CD8-positive, alpha-beta memory T cell (primary cell): ENCODE measurements around the gene ABHD16B. TPM values are rescaled to one million over a fixed set of nuclear protein-coding genes. Genes with fewer than 3 reads are reported as not detected.

ENCODE experiments used
- CTCF ChIA-PET: fragments of 350-600 bp; sonication (Branson Sonifier 250); formaldehyde crosslinking; loops from one replicate; lab custom pipeline; 2021; ENCODE audit warnings: antibody characterized with exemption; lab: Charles Lee
- POLR2A ChIA-PET: fragments of 350-600 bp; sonication (Branson Sonifier 250); formaldehyde crosslinking; loops from one replicate; lab custom pipeline; 2021; ENCODE audit warnings: antibody characterized with exemption; lab: Charles Lee
- DNase-seq, 5 donors: peaks; one replicate each; pipeline versions ENCODE4 v3.0.0 to v3.0.0-alpha.2; 2020 to 2022; ENCODE audit warnings: mixed read lengths in 1 of 5
- H3K27ac ChIP-seq: one replicate; pipeline ENCODE4 v1.7.0; 2013; ENCODE audit warnings: low read depth, mild to moderate bottlenecking, low read length, moderate library complexity
- H3K27me3 ChIP-seq: 2 replicates; pipeline ENCODE4 v1.7.0; 2013; ENCODE audit warnings: low read length, mild to moderate bottlenecking; ENCODE audit not compliant: insufficient read depth, poor library complexity, severe bottlenecking
- H3K36me3 ChIP-seq: 2 replicates; pipeline ENCODE4 v1.7.0; 2013; ENCODE audit warnings: mild to moderate bottlenecking, low read length, moderate library complexity; ENCODE audit not compliant: insufficient read depth
- H3K4me1 ChIP-seq: 2 replicates; pipeline ENCODE4 v1.7.0; 2013; ENCODE audit warnings: mild to moderate bottlenecking, low read length, moderate library complexity; ENCODE audit not compliant: insufficient read depth
- H3K4me3 ChIP-seq: 2 replicates; pipeline ENCODE4 v1.7.0; 2013; ENCODE audit warnings: mild to moderate bottlenecking, low read length
- H3K9me3 ChIP-seq: 2 replicates; pipeline ENCODE4 v1.7.0; 2013; ENCODE audit warnings: mild to moderate bottlenecking, low read length
- H3K27ac Mint-ChIP-seq, 8 donors: one replicate each; pipeline ENCODE4 v1.8.0; 2020 to 2021; ENCODE audit warnings: mixed read lengths in 8 of 8, mild to moderate bottlenecking in 6 of 8, inconsistent platforms in 3 of 8, moderate library complexity in 3 of 8
- H3K27me3 Mint-ChIP-seq, 2 donors: one replicate each; pipeline ENCODE4 v1.8.0; 2020 to 2021; ENCODE audit warnings: mixed read lengths in 2 of 2, mild to moderate bottlenecking in 1 of 2, moderate library complexity in 1 of 2
- H3K36me3 Mint-ChIP-seq, 3 donors: one replicate each; pipeline ENCODE4 v1.8.0; 2020 to 2021; ENCODE audit warnings: mixed read lengths in 3 of 3, inconsistent platforms in 1 of 3, mild to moderate bottlenecking in 1 of 3
- H3K4me1 Mint-ChIP-seq, 3 donors: one replicate each; pipeline ENCODE4 v1.8.0; 2020 to 2021; ENCODE audit warnings: mixed read lengths in 3 of 3, inconsistent platforms in 1 of 3, mild to moderate bottlenecking in 1 of 3
- H3K4me3 Mint-ChIP-seq, 7 donors: one replicate each; pipeline ENCODE4 v1.8.0; 2020 to 2021; ENCODE audit warnings: mixed read lengths in 7 of 7, mild to moderate bottlenecking in 6 of 7, moderate library complexity in 4 of 7, inconsistent platforms in 2 of 7
- H3K9me3 Mint-ChIP-seq, 5 donors: one replicate each; pipeline ENCODE4 v1.8.0; 2020 to 2022; ENCODE audit warnings: mixed read lengths in 5 of 5, mild to moderate bottlenecking in 3 of 5, moderate library complexity in 2 of 5, inconsistent platforms in 1 of 5
- polyA plus RNA-seq: library from polyadenylated mRNA; unstranded; fragments of 300-500 nt; fragmentation: Illumina TruSeq; gene quantifications from one replicate; pipeline ENCODE4 v1.2.3, GENCODE V29; 2021
- total RNA-seq, 2 experiments: library from RNA; stranded (reverse); gene quantifications; one replicate each; pipeline ENCODE4 v1.2.3, GENCODE V29; 2021

ABHD16B gene
- total and polyA plus RNA-seq, 3 experiments from 2014 or later: not detected

- no peak for DNase-seq
- no peaks in the 10 kb centered on the region for H3K9me3 ChIP-seq
- peaks cover 77% of the 10 kb centered on the region for H3K4me1 ChIP-seq
- POLR2A ChIA-PET: no interaction called here
- Mint-ChIP-seq H3K9me3 (no peaks in the 10 kb centered on the region), H3K27me3 (no peaks in the 10 kb centered on the region), H3K4me3 (peak overlapping the region in 1 of 7 donors; percentile 27), H3K36me3 (peaks cover 0 to 44% (median 0%) of the 10 kb centered on the region in 3 donors), H3K4me1 (peaks cover 58 to 83% (median 75%) of the 10 kb centered on the region in 3 donors), H3K27ac (peak overlapping the region in 4 of 8 donors; percentile 31 to 75 (median 48))
- H3K36me3 ChIP-seq: peaks cover 5% of the 10 kb centered on the region
- H3K4me3 ChIP-seq: no peak overlapping the region
- CTCF ChIA-PET: no interaction called here
- no peak overlapping the region for H3K27ac ChIP-seq
- no peaks in the 10 kb centered on the region for H3K27me3 ChIP-seq
Observed at GRCh38 chr20:63900413-63900812, 39.1 kb downstream of the ABHD16B start.

DNA sequence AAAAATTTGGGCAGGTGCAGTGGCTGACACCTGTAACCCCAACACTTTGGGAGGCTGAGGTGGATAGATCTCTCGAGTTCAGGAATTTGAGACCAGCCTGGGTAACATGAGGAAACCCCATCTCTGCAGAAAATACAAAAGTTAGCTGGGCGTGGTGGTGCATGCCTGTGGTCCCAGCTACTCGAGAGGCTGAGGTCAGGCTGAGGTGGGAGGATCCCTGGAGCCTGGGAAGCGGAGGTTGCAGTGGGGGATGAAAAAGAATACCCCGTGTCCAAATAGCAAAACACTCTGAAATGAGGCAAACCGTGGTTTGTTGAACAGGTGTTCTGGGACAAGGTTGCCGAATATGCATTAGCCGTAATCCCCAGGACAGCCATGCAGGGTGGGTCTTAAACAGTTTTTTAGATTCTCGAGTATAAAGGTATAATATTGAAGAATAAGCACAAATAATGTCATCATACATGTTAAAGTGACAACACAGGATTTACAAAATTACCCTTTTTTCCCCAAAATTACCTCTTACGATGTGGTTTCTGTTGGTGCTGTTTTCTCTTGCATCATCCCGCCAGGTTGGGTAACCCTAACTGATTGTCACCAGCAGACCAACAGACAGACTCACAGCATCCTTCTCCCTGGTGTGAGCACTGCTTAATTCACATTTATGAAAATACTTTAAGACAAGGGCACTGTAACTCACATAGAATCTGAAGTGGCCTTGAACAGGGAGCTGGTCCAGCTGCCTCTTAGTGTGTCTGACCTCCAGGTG is 42.7 kb downstream of the ABHD16B start:
- Histone ChIP-seq H3K27ac (no peak overlapping the region), H3K36me3 (peaks cover 10% of the 10 kb centered on the region), H3K27me3 (no peaks in the 10 kb centered on the region), H3K4me1 (peaks cover 48% of the 10 kb centered on the region), H3K4me3 (no peak overlapping the region), H3K9me3 (no peaks in the 10 kb centered on the region)
- H3K27me3 Mint-ChIP-seq: no peaks in the 10 kb centered on the region
- no peaks in the 10 kb centered on the region for H3K9me3 Mint-ChIP-seq
- H3K27ac Mint-ChIP-seq: peak overlapping the region in 7 of 8 donors; percentile 68 to 95 (median 89)
- DNase-seq: no peak
- H3K36me3 Mint-ChIP-seq: peaks cover 0 to 25% (median 0%) of the 10 kb centered on the region in 3 donors
- ChIA-PET POLR2A (no interaction called here), CTCF (no interaction called here)
- peak overlapping the region in 4 of 7 donors; percentile 22 to 62 (median 44) for H3K4me3 Mint-ChIP-seq
- peaks cover 41 to 63% (median 53%) of the 10 kb centered on the region in 3 donors for H3K4me1 Mint-ChIP-seq

DNA sequence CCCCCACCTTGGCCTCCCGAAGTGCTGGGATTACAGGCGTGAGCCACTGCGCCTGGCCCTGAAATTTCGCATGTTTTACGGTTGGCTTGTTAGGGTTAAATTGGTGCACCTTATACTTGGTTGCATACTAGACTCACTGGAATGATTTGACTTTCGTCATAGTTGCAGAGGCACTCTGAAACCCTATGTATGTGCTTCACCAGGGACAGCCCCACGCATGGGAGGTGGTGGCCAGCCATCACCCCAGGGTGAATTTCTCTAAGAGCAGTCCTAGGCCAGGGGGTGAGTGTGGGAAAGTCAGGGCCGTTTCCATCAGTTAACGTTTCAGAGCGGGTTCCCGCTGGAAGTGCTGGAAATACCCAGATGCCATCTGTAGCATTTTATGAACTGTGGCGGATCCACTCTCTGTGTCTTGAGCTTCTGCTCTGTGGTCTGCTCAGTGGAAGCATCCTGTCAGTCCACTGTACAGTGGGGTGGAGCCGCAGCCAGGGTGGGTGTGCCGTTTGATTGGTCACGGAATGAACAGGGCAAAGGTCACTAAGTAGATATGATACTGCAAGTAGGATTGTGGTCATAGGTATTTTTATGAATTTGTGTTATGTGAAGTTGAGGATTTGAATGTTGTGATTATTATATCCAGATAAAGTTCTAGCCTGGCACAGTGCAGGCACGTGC is 46.8 kb downstream of the ABHD16B start:
- Mint-ChIP-seq H3K36me3 (peaks cover 0 to 21% (median 3%) of the 10 kb centered on the region in 3 donors), H3K9me3 (no peaks in the 10 kb centered on the region), H3K4me3 (no peak overlapping the region), H3K27ac (peak overlapping the region in 2 of 8 donors; percentile 61 to 72), H3K27me3 (no peaks in the 10 kb centered on the region), H3K4me1 (peaks cover 43 to 65% (median 51%) of the 10 kb centered on the region in 3 donors)
- POLR2A ChIA-PET: no interaction called here
- CTCF ChIA-PET: interaction anchor here (1.7 kb wide), 1 partner anchor 66 kb away, joined by 6 read pairs; no protein-coding TSS in a partner anchor
- H3K36me3 ChIP-seq: peaks cover 5% of the 10 kb centered on the region
- H3K27ac ChIP-seq: no peak overlapping the region
- no peaks in the 10 kb centered on the region for H3K27me3 ChIP-seq
- no peak for DNase-seq
- H3K9me3 ChIP-seq: no peaks in the 10 kb centered on the region
- H3K4me3 ChIP-seq: no peak overlapping the region
- peaks cover 31% of the 10 kb centered on the region for H3K4me1 ChIP-seq

DNA sequence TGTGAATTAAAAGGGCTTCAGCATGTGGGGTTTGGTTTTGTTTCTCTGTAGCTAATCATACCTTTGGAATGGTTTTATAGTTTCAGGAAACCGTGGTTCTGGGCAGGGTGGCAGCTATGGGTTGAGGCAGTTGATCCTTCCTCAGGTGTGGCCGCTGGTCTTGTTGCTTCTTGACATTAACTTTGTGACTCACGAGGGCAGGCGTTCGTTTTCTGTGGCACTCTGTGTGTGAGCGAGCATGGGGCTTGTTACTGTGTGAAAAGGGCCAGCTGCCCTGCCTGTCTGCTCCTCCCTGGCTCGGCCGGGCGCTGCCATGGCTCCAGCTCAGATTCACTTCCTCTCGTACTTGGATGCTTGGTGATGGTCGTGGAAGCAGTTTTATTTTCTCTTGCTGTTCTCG is 49.9 kb downstream of the ABHD16B start:
- Mint-ChIP-seq H3K36me3 (peaks cover 3 to 27% (median 8%) of the 10 kb centered on the region in 3 donors), H3K27ac (peak overlapping the region in 5 of 8 donors; percentile 10 to 66 (median 63)), H3K27me3 (no peaks in the 10 kb centered on the region), H3K4me1 (peaks cover 34 to 53% (median 46%) of the 10 kb centered on the region in 3 donors), H3K9me3 (peaks cover under 1 to 2% (median 2%) of the 10 kb centered on the region in 5 donors), H3K4me3 (peak overlapping the region in 4 of 7 donors; percentile 29 to 40 (median 33))
- H3K27me3 ChIP-seq: no peaks in the 10 kb centered on the region
- H3K36me3 ChIP-seq: peaks cover 5% of the 10 kb centered on the region
- POLR2A ChIA-PET: no interaction called here
- peaks cover 16% of the 10 kb centered on the region for H3K4me1 ChIP-seq
- no peak overlapping the region for H3K27ac ChIP-seq
- no peak overlapping the region for H3K4me3 ChIP-seq
- H3K9me3 ChIP-seq: no peaks in the 10 kb centered on the region
- CTCF ChIA-PET: interaction anchor here (0.9 kb wide), 2 partner anchors 9 to 62 kb away, joined by 3 read pairs; no protein-coding TSS in a partner anchor
- no peak for DNase-seq

Other genes with a start within 250 kb of the ABHD16B start
- 10 to 100 TPM; 14.3 to 15.5 TPM for gene GMEB2, start 234.4 kb upstream of the ABHD16B start, total RNA-seq
- gene GMEB2, start 234.4 kb upstream of the ABHD16B start, polyA plus RNA-seq: 14.8 TPM
- 10 to 100 TPM; 21.0 to 21.6 TPM for gene STMN3, start 208.1 kb upstream of the ABHD16B start, total RNA-seq
- gene STMN3, start 208.1 kb upstream of the ABHD16B start, polyA plus RNA-seq: 24.7 TPM
- gene RTEL1, start 203.2 kb upstream of the ABHD16B start, total RNA-seq: 10 to 100 TPM; 52.3 to 54.5 TPM
- 5.7 TPM for gene RTEL1, start 203.2 kb upstream of the ABHD16B start, polyA plus RNA-seq
- not detected for gene TNFRSF6B, start 164.8 kb upstream of the ABHD16B start, total RNA-seq
- 0.22 TPM for gene TNFRSF6B, start 164.8 kb upstream of the ABHD16B start, polyA plus RNA-seq
- 10 to 100 TPM; 63.7 to 72.8 TPM for gene ARFRP1, start 153.5 kb upstream of the ABHD16B start, total RNA-seq
- 73.9 TPM for gene ARFRP1, start 153.5 kb upstream of the ABHD16B start, polyA plus RNA-seq
- 10 to 100 TPM; 29.7 to 29.9 TPM for gene ZGPAT, start 153.5 kb upstream of the ABHD16B start, total RNA-seq
- gene ZGPAT, start 153.5 kb upstream of the ABHD16B start, polyA plus RNA-seq: 77.5 TPM
- 10 to 100 TPM; 18.4 to 19.6 TPM for gene LIME1, start 124.8 kb upstream of the ABHD16B start, total RNA-seq
- 366 TPM for gene LIME1, start 124.8 kb upstream of the ABHD16B start, polyA plus RNA-seq
- gene SLC2A4RG, start 121.7 kb upstream of the ABHD16B start, total RNA-seq: 10 to 100 TPM; 37.5 to 40.6 TPM
- 7.8 TPM for gene SLC2A4RG, start 121.7 kb upstream of the ABHD16B start, polyA plus RNA-seq
- gene ZBTB46, start 30.2 kb upstream of the ABHD16B start, total RNA-seq: under 1 TPM; 0.31 to 0.39 TPM
- gene ZBTB46, start 30.2 kb upstream of the ABHD16B start, polyA plus RNA-seq: 0.08 TPM
- 10 to 100 TPM; 60.0 to 64.4 TPM for gene TPD52L2, start 3.8 kb downstream of the ABHD16B start, total RNA-seq
- 72.1 TPM for gene TPD52L2, start 3.8 kb downstream of the ABHD16B start, polyA plus RNA-seq
- 10 to 100 TPM; 38.9 to 40.9 TPM for gene DNAJC5, start 33.6 kb downstream of the ABHD16B start, total RNA-seq
- gene DNAJC5, start 33.6 kb downstream of the ABHD16B start, polyA plus RNA-seq: 8.3 TPM
- 10 to 100 TPM; 35.7 to 36.2 TPM for gene UCKL1, start 94.9 kb downstream of the ABHD16B start, total RNA-seq
- 34.5 TPM for gene UCKL1, start 94.9 kb downstream of the ABHD16B start, polyA plus RNA-seq
- 10 to 100 TPM; 11.5 to 12.1 TPM for gene ZNF512B, start 108.4 kb downstream of the ABHD16B start, total RNA-seq
- 1.0 TPM for gene ZNF512B, start 108.4 kb downstream of the ABHD16B start, polyA plus RNA-seq
- 10 to 100 TPM; 19.3 to 24.5 TPM for gene SAMD10, start 118.1 kb downstream of the ABHD16B start, total RNA-seq
- 15.6 TPM for gene SAMD10, start 118.1 kb downstream of the ABHD16B start, polyA plus RNA-seq
- 10 to 100 TPM; 76.2 to 78.3 TPM for gene PRPF6, start 119.6 kb downstream of the ABHD16B start, total RNA-seq
- gene PRPF6, start 119.6 kb downstream of the ABHD16B start, polyA plus RNA-seq: 97.1 TPM
- 1 to 10 TPM; 2.4 to 2.7 TPM for gene C20orf204, start 174.7 kb downstream of the ABHD16B start, total RNA-seq
- gene C20orf204, start 174.7 kb downstream of the ABHD16B start, polyA plus RNA-seq: 0.40 TPM
- gene SOX18, start 188.1 kb downstream of the ABHD16B start, total RNA-seq: not detected
- gene SOX18, start 188.1 kb downstream of the ABHD16B start, polyA plus RNA-seq: not detected
- 10 to 100 TPM; 24.2 to 24.5 TPM for gene TCEA2, start 201.7 kb downstream of the ABHD16B start, total RNA-seq
- gene TCEA2, start 201.7 kb downstream of the ABHD16B start, polyA plus RNA-seq: 30.9 TPM
- 10 to 100 TPM; 35.3 to 36.9 TPM for gene RGS19, start 218.0 kb downstream of the ABHD16B start, total RNA-seq
- 120 TPM for gene RGS19, start 218.0 kb downstream of the ABHD16B start, polyA plus RNA-seq
- under 1 TPM; 0.38 to 0.44 TPM for gene OPRL1, start 218.6 kb downstream of the ABHD16B start, total RNA-seq
- 0.49 TPM for gene OPRL1, start 218.6 kb downstream of the ABHD16B start, polyA plus RNA-seq
- gene LKAAEAR1, start 222.9 kb downstream of the ABHD16B start, total RNA-seq: under 1 TPM; 0.29 to 0.39 TPM
- 1.2 TPM for gene LKAAEAR1, start 222.9 kb downstream of the ABHD16B start, polyA plus RNA-seq
- not detected for gene NPBWR2, start 246.1 kb downstream of the ABHD16B start, total RNA-seq
- not detected for gene NPBWR2, start 246.1 kb downstream of the ABHD16B start, polyA plus RNA-seq